Measurements from ENCODE around the gene MAD1L1.

GRCh38 chr7:2012044-2012900 lies 220.5 kb downstream of the MAD1L1 start:
- TF ChIP-seq CTCF (IDR thresholded peaks at IDR 0.05) (no peak), POLR2AphosphoS5 (IDR thresholded peaks at IDR 0.05) (no peak), EP300 (IDR thresholded peaks at IDR 0.05; ENCODE audit: low read depth) (no peak)
